ENCODE results near the gene GOLGA3.

GOLGA3 gene

GRCh38 chr12:132825089-132825488, 3.6 kb downstream of the GOLGA3 start:
- Mint-ChIP-seq H3K27me3 (ENCODE audit: low read depth) (no peaks in the 10 kb centered on the region), H3K36me3 (ENCODE audit: low read depth) (peaks cover 50% of the 10 kb centered on the region), H3K9me3 (no peaks in the 10 kb centered on the region), H3K4me1 (peaks cover 30% of the 10 kb centered on the region), H3K27ac (peak overlapping the region in 1 of 3 experiments; percentile 12), H3K4me3 (peak overlapping the region in 2 of 3 experiments; percentile 94 to 95)
- TF ChIP-seq CTCF (IDR thresholded peaks at IDR 0.05; ENCODE audit: unreplicated experiment in 3 of 3): no peak

GRCh38 chr12:132824053-132824452, 4.6 kb downstream of the GOLGA3 start:
- peaks cover 59% of the 10 kb centered on the region for H3K36me3 Mint-ChIP-seq (ENCODE audit: low read depth)
- H3K9me3 Mint-ChIP-seq: no peaks in the 10 kb centered on the region
- peaks cover 30% of the 10 kb centered on the region for H3K4me1 Mint-ChIP-seq
- no peak overlapping the region for H3K27ac Mint-ChIP-seq
- no peaks in the 10 kb centered on the region for H3K27me3 Mint-ChIP-seq (ENCODE audit: low read depth)
- TF ChIP-seq CTCF (IDR thresholded peaks at IDR 0.05; ENCODE audit: unreplicated experiment in 3 of 3): no peak
- H3K4me3 Mint-ChIP-seq: peak overlapping the region; percentile 7 to 67 (median 47)

GRCh38 chr12:132818562-132818961, 10.1 kb downstream of the GOLGA3 start:
- Mint-ChIP-seq H3K4me3 (no peak overlapping the region), H3K9me3 (no peaks in the 10 kb centered on the region), H3K36me3 (ENCODE audit: low read depth) (peaks cover 53% of the 10 kb centered on the region), H3K27me3 (ENCODE audit: low read depth) (no peaks in the 10 kb centered on the region), H3K4me1 (no peaks in the 10 kb centered on the region), H3K27ac (no peak overlapping the region)
- no peak for TF ChIP-seq CTCF (IDR thresholded peaks at IDR 0.05; ENCODE audit: unreplicated experiment in 3 of 3)

GRCh38 chr12:132814232-132814631, 14.4 kb downstream of the GOLGA3 start:
- Mint-ChIP-seq H3K36me3 (ENCODE audit: low read depth) (peaks cover 68% of the 10 kb centered on the region), H3K27ac (no peak overlapping the region), H3K4me3 (no peak overlapping the region)

GRCh38 chr12:132813443-132813842, 15.2 kb downstream of the GOLGA3 start:
- H3K27ac Mint-ChIP-seq: no peak overlapping the region
- H3K4me1 Mint-ChIP-seq: no peaks in the 10 kb centered on the region
- no peaks in the 10 kb centered on the region for H3K9me3 Mint-ChIP-seq
- no peak overlapping the region for H3K4me3 Mint-ChIP-seq
- peaks cover 70% of the 10 kb centered on the region for H3K36me3 Mint-ChIP-seq (ENCODE audit: low read depth)
- TF ChIP-seq CTCF (IDR thresholded peaks at IDR 0.05; ENCODE audit: unreplicated experiment in 3 of 3): no peak
- H3K27me3 Mint-ChIP-seq (ENCODE audit: low read depth): no peaks in the 10 kb centered on the region

More at GRCh38 chr12:132814232-132814631, 14.4 kb downstream of the GOLGA3 start:
- Mint-ChIP-seq H3K9me3 (no peaks in the 10 kb centered on the region), H3K27me3 (ENCODE audit: low read depth) (no peaks in the 10 kb centered on the region), H3K4me1 (no peaks in the 10 kb centered on the region)
- no peak for TF ChIP-seq CTCF (IDR thresholded peaks at IDR 0.05; ENCODE audit: unreplicated experiment in 3 of 3)

- Mint-ChIP-seq H3K27me3 (ENCODE audit: low read depth) (no peaks in the 10 kb centered on the region), H3K9me3 (no peaks in the 10 kb centered on the region), H3K27ac (no peak overlapping the region), H3K4me3 (no peak overlapping the region), H3K4me1 (no peaks in the 10 kb centered on the region), H3K36me3 (ENCODE audit: low read depth) (peaks cover 70% of the 10 kb centered on the region)
- no peak for TF ChIP-seq CTCF (IDR thresholded peaks at IDR 0.05; ENCODE audit: unreplicated experiment in 3 of 3)
Observed at GRCh38 chr12:132812631-132813305, 15.9 kb downstream of the GOLGA3 start.
